Right cardiac atrium (tissue), 5 donors: ENCODE results near the gene WDR89. TPM values are rescaled to one million over a fixed set of nuclear protein-coding genes. Genes with fewer than 3 reads are reported as not detected.
"Not testable (repeated sequence)": the region's sequence is repeated elsewhere in the genome, so short reads cannot be mapped to it uniquely, and the experiment has no call there.

Source experiments
- ATAC-seq, 2 donors: fragments of 200-7000 bp; cut with Tn5 transposase; one replicate each; pipeline versions ENCODE4 v1.8.0 to v1.9.1; 2020; ENCODE audit warnings: moderate library complexity in 2 of 2, mild to moderate bottlenecking in 1 of 2
- DNase-seq, 3 donors: peaks; one replicate each; pipeline ENCODE4 v3.0.0-alpha.2; 2020
- H3K27ac ChIP-seq: one replicate; pipeline ENCODE4 v1.5.1; 2013; ENCODE audit warnings: mild to moderate bottlenecking, low read length, control low read depth, moderate library complexity
- H3K27me3 ChIP-seq: one replicate; pipeline ENCODE4 v1.6.1; 2013; ENCODE audit not compliant: control insufficient read depth, insufficient read depth
- H3K4me1 ChIP-seq: one replicate; pipeline ENCODE4 v1.6.1; 2013; ENCODE audit warnings: low read length; ENCODE audit not compliant: control insufficient read depth, insufficient read depth
- H3K4me3 ChIP-seq: one replicate; pipeline ENCODE4 v1.5.1; 2013; ENCODE audit warnings: low read length, control low read depth
- H3K9me3 ChIP-seq: one replicate; pipeline ENCODE4 v1.6.1; 2013; ENCODE audit warnings: low read length; ENCODE audit not compliant: control insufficient read depth
- WGBS: extraction: QIAGEN DNeasy Blood & Tissue Kit; methylation state at CpG from one replicate; pipeline ENCODE4 v1.1.7; 2013; 5-methylcytosine and 5-hydroxymethylcytosine counted together
- intact Hi-C, 4 donors: fragments of 100-400 bp; cut with DNase I; formaldehyde crosslinking; loops; one replicate each; pipeline versions ENCODE4 v1.11.0 to v1.14.0; 2022 to 2023
- polyA plus RNA-seq: library from polyadenylated mRNA; stranded (reverse); fragments of 200-250 nt; gene quantifications from one replicate; pipeline ENCODE4 v1.2.3, GENCODE V29; 2013
- total RNA-seq, 4 donors: library from RNA; stranded (reverse); fragmentation: NEBNext Ultra II Directional; extraction: Animal tissue kit (Norgen Biotek cat#: 25700); gene quantifications; one replicate each; pipeline ENCODE4 v1.2.1, GENCODE V29; 2021
- donor health status: healthy with polysubstance abuse.
- donor health status: DM: no; HTN: yes; CAD: no.
- donor health status: DM: no; HTN: no; CAD: no.
- donor health status: DM: no; HTN: yes; CAD: no; lungs with severe emphysema.
- donor health status: DM: yes; HTN: yes; CAD: no.

The WDR89 gene
- total and polyA plus RNA-seq, 5 donors, result 3.2 to 8.8 (median 7.1) TPM

DNA sequence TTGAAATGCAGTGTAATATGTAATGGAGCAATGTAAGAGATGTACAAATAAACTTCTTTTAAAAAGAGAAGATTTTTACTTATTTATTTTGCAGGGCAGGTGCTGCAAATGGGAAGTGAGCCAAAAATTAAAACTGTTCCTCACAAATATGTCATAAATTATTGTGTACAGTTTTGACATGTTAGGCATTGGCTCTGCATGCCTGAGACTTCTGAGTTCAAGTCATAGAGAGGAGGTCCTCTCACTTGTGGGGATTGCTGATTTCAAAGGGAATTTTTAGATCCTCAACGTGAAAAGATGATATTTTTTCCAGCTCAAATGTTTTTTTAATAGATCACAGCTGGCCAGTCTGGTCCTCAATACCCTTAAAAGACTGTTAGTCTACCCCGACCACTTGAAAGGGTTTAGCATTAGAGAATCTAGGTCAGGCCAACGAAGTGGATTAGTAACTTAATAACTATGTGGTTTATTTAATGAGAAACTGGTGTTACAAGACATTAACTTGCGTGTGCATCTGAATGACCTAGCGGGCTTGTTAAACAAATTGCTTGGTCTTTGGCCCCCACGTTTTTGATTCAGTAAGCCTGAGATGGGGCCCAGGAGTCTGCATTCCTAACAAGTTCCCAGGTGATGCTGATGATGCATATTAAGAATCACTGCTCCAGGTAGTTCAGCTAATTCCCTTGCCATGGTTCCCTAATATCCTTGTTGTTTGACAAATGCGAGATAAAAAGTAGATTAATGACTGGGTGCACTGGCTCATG is 30.9 kb upstream of the WDR89 start:
- ATAC-seq (no peak), DNase-seq (no peak)
- Histone ChIP-seq H3K9me3 (no peaks in the 10 kb centered on the region), H3K27me3 (no peaks in the 10 kb centered on the region), H3K4me1 (no peaks in the 10 kb centered on the region), H3K27ac (no peak overlapping the region), H3K4me3 (no peak overlapping the region)
- intact Hi-C loops, result no loop called here
- WGBS, result 83% methylated on average over 7 of the region's 7 CpGs

- no peaks in the 10 kb centered on the region for H3K4me1 ChIP-seq
- ATAC-seq (no peak), DNase-seq (no peak)
- intact Hi-C loops, result no loop called here
- no peak overlapping the region for H3K4me3 ChIP-seq
- H3K27me3 ChIP-seq, result no peaks in the 10 kb centered on the region
- no peak overlapping the region for H3K27ac ChIP-seq
- H3K9me3 ChIP-seq, result no peaks in the 10 kb centered on the region
- 87% methylated on average over 3 of the region's 3 CpGs for WGBS
Measured at GRCh38 chr14:63671987-63672386, 30.3 kb upstream of the WDR89 start.

DNA sequence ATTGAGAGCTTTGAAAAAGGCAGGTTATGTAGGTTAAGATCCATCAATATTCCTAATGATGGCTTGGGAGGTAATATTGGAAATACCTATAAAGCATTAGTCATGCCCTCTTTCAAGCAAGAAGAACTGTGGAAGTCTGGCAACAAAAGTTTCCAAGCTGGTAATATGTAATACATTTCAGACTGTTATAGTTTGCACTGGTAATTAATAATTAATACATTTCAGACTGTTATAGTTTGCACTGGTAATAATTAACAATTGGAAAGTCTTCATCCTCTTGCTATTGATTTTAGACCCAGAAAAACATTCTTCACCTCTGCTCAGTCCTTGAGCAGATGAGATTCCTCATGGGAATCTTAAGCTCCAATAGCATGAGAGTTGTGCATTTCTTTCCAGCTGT is 29.0 kb upstream of the WDR89 start:
- intact Hi-C loops, result no loop called here
- no peak overlapping the region for H3K4me3 ChIP-seq
- no peak overlapping the region for H3K27ac ChIP-seq
- no peaks in the 10 kb centered on the region for H3K4me1 ChIP-seq
- DNase-seq (no peak), ATAC-seq (no peak)
- H3K9me3 ChIP-seq, result no peaks in the 10 kb centered on the region
- no peaks in the 10 kb centered on the region for H3K27me3 ChIP-seq

GRCh38 chr14:63666335-63666734 is 24.7 kb upstream of the WDR89 start:
- intact Hi-C loops, result no loop called here
- Histone ChIP-seq H3K9me3 (no peaks in the 10 kb centered on the region), H3K27me3 (no peaks in the 10 kb centered on the region), H3K4me3 (no peak overlapping the region), H3K27ac (no peak overlapping the region), H3K4me1 (no peaks in the 10 kb centered on the region)
- WGBS, result 75% methylated on average over 1 of the region's 1 CpG
- ATAC-seq, result no peak
- no peak for DNase-seq

GRCh38 chr14:63663428-63664341 is 22.0 kb upstream of the WDR89 start:
- Histone ChIP-seq H3K4me3 (no peak overlapping the region), H3K27me3 (no peaks in the 10 kb centered on the region), H3K4me1 (no peaks in the 10 kb centered on the region), H3K27ac (no peak overlapping the region), H3K9me3 (no peaks in the 10 kb centered on the region)
- 95% methylated on average over 12 of the region's 12 CpGs for WGBS
- intact Hi-C loops, result no loop called here
- DNase-seq (peak in 1 of 3 donors; percentile 37), ATAC-seq (peak; percentile 26 to 41)

- Histone ChIP-seq H3K9me3 (no peaks in the 10 kb centered on the region), H3K4me3 (no peak overlapping the region), H3K27ac (no peak overlapping the region), H3K27me3 (no peaks in the 10 kb centered on the region), H3K4me1 (no peaks in the 10 kb centered on the region)
- ATAC-seq (peak in 1 of 2 donors; percentile 13), DNase-seq (peak in 1 of 3 donors; percentile 20)
- intact Hi-C loops, result no loop called here
- 94% methylated on average over 8 of the region's 8 CpGs for WGBS
Measured at GRCh38 chr14:63662776-63663175, 21.1 kb upstream of the WDR89 start.

- H3K9me3 ChIP-seq, DNase-seq, H3K4me1 ChIP-seq, H3K27ac ChIP-seq, ATAC-seq, H3K4me3 ChIP-seq, H3K27me3 ChIP-seq, intact Hi-C loops: not testable (repeated sequence)
- WGBS, result 94% methylated on average over 10 of the region's 10 CpGs
Measured at GRCh38 chr14:63661881-63662280, 20.2 kb upstream of the WDR89 start.

GRCh38 chr14:63659726-63660125 is 18.1 kb upstream of the WDR89 start:
- H3K9me3 ChIP-seq, result no peaks in the 10 kb centered on the region
- DNase-seq (no peak), ATAC-seq (no peak)
- intact Hi-C loops, result no loop called here
- H3K4me3 ChIP-seq, result no peak overlapping the region
- 76% methylated on average over 4 of the region's 4 CpGs for WGBS
- no peak overlapping the region for H3K27ac ChIP-seq
- H3K27me3 ChIP-seq, result no peaks in the 10 kb centered on the region
- no peaks in the 10 kb centered on the region for H3K4me1 ChIP-seq

DNA sequence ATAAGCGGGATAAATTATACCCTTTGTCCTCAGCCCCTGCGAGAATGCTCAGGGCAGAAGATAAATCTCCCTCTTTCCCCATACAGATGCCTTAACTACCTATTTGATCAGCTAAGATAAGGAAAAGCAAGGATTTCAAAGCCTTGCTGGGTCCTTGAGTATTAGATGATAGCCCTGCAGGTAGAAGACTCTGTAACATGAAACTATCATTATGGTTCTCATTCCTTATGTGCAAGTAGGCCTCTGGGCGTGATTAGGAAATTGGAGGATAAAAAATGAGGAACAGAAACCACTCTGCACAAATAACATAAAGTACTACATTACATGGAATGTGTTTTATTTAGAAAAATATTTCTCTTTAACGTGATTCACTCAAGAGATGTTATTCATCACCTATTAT is 14.5 kb upstream of the WDR89 start:
- intact Hi-C loops, result no loop called here
- no peaks in the 10 kb centered on the region for H3K9me3 ChIP-seq
- H3K27ac ChIP-seq, result no peak overlapping the region
- H3K27me3 ChIP-seq, result no peaks in the 10 kb centered on the region
- WGBS, result 90% methylated on average over 4 of the region's 4 CpGs
- no peak overlapping the region for H3K4me3 ChIP-seq
- no peak for DNase-seq
- H3K4me1 ChIP-seq, result no peaks in the 10 kb centered on the region
- ATAC-seq, result no peak

DNA sequence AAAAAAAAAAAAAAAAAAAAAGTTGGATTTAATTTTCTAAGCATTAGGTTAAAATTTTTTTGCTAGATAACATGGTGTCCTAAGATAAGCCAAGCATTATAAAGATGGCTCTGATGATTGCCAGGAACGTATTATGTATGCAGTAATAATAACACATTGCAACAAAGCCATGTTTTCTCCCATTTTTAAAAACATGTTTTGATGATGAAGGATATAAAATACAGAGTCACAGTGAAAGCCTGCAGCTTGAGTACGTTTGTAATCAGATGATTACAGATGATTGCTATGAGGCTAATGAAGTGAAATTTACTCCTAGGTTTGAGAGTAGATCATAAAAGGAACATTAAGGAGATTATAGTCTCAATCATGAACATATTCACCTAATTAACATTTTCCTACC is 13.3 kb upstream of the WDR89 start:
- intact Hi-C loops, result no loop called here
- 77% methylated on average over 2 of the region's 2 CpGs for WGBS
- no peak for ATAC-seq

GRCh38 chr14:63654346-63654745 is 12.7 kb upstream of the WDR89 start:
- WGBS, result 96% methylated on average over 2 of the region's 2 CpGs

More for the DNA sequence above, 13.3 kb upstream of the WDR89 start:
- H3K4me1 ChIP-seq, result peaks cover 3% of the 10 kb centered on the region
- no peak overlapping the region for H3K27ac ChIP-seq
- no peak overlapping the region for H3K4me3 ChIP-seq
- H3K27me3 ChIP-seq, result no peaks in the 10 kb centered on the region
- no peak for DNase-seq
- H3K9me3 ChIP-seq, result no peaks in the 10 kb centered on the region

More at GRCh38 chr14:63654346-63654745, 12.7 kb upstream of the WDR89 start:
- intact Hi-C loops, result no loop called here
- H3K27ac ChIP-seq, result no peak overlapping the region
- no peaks in the 10 kb centered on the region for H3K27me3 ChIP-seq
- H3K4me3 ChIP-seq, result no peak overlapping the region
- no peak for ATAC-seq
- H3K9me3 ChIP-seq, result no peaks in the 10 kb centered on the region
- no peak for DNase-seq
- H3K4me1 ChIP-seq, result peaks cover 3% of the 10 kb centered on the region
